ENCODE measurements around the gene VWF.

DNA sequence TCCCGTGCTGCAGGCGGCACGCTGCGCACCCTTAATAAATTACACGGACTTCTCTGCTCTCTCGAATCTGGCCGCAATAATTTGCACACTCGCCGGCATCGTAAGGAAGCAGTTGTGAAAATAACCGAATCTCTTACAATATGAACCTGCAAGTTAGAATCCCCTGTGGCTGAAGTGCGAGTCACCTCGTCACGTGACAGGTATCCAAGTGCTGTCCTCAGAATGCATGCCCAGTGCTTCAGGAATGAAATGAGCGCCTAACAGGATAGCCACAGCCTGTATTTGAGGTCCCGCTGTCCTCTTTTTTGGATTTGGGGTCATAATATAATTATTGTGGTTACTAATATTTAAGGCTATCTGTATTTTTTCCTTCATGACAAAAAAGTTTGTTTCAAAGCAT is 82.0 kb downstream of the VWF start:
- TF ChIP-seq, protein P1, sequence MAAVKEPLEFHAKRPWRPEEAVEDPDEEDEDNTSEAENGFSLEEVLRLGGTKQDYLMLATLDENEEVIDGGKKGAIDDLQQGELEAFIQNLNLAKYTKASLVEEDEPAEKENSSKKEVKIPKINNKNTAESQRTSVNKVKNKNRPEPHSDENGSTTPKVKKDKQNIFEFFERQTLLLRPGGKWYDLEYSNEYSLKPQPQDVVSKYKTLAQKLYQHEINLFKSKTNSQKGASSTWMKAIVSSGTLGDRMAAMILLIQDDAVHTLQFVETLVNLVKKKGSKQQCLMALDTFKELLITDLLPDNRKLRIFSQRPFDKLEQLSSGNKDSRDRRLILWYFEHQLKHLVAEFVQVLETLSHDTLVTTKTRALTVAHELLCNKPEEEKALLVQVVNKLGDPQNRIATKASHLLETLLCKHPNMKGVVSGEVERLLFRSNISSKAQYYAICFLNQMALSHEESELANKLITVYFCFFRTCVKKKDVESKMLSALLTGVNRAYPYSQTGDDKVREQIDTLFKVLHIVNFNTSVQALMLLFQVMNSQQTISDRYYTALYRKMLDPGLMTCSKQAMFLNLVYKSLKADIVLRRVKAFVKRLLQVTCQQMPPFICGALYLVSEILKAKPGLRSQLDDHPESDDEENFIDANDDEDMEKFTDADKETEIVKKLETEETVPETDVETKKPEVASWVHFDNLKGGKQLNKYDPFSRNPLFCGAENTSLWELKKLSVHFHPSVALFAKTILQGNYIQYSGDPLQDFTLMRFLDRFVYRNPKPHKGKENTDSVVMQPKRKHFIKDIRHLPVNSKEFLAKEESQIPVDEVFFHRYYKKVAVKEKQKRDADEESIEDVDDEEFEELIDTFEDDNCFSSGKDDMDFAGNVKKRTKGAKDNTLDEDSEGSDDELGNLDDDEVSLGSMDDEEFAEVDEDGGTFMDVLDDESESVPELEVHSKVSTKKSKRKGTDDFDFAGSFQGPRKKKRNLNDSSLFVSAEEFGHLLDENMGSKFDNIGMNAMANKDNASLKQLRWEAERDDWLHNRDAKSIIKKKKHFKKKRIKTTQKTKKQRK (IDR thresholded peaks at IDR 0.05; ENCODE audit: low read depth, low read length): no peak
- no peak for TF ChIP-seq SMC3 (IDR thresholded peaks at IDR 0.05; ENCODE audit: borderline replicate concordance, low read length)
